ENCODE measurements around the gene ACTN1.

GRCh38 chr14:68979021-68979721, at the start of gene ACTN1:
- TF ChIP-seq CTCF (conservative IDR thresholded peaks at IDR 0.05) (no peak), ZFX (IDR thresholded peaks at IDR 0.05) (no peak)
